ENCODE results near the gene SLC10A1.
A peak's percentile ranks its signal among the peaks of the same experiment; 100 is the strongest.
"Not testable (repeated sequence)": the region's sequence is repeated elsewhere in the genome, so short reads cannot be mapped to it uniquely, and the experiment has no call there.

Gene SLC10A1

DNA sequence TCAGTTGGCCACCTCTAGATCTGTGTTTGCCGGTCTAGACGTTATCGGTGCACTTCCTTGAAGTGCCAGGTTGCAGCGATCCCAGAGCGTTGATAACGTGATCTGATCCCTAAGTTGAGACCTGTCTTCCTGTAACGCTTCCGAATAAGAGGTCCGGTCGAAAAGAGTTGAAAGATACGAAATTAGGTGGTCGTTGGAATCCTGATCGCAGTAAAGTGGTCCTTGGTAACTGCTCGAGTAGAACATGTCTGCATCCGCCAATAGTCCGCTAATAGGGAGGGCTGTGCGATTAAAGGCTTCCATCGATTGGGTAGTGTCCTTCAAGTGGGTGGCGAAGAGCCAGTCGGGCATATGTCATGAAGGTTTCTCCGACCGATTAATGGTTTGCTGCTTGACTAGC is 27.4 kb downstream of the SLC10A1 start:
- DNase-seq (ENCODE audit: low spot score): no peak

DNA sequence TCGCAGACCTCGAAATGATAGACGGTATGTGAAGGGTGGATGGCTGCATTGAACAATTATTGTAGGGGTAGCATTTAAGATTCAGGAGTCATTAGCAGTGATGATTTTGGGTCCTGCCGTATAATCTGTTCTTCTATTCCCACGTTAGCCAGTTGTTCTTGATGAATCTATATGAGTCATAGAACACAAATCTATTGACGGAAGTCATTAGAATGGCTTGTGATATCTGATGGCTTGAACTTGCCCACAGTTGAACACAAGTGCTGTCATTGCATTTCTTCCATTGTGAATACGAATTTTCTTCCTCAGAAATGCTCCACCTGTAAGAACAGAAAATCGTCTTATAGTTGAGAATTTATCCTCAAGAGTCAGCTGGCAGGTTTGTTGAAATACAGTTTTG is 28.2 kb downstream of the SLC10A1 start:
- DNase-seq (ENCODE audit: low spot score): no peak

GRCh38 chr14:69767369-69767999 is 29.6 kb downstream of the SLC10A1 start:
- peak; percentile 85 for DNase-seq (ENCODE audit: low spot score)

GRCh38 chr14:69766984-69767368 is 30.1 kb downstream of the SLC10A1 start, which contains the start of gene SRSF5:
Gene SRSF5, plus strand, starts transcription at chr14:69767142. Its CDS starts 1,015 bp downstream, at chr14:69768157.
- peak; percentile 91 for DNase-seq (ENCODE audit: low spot score)

DNA sequence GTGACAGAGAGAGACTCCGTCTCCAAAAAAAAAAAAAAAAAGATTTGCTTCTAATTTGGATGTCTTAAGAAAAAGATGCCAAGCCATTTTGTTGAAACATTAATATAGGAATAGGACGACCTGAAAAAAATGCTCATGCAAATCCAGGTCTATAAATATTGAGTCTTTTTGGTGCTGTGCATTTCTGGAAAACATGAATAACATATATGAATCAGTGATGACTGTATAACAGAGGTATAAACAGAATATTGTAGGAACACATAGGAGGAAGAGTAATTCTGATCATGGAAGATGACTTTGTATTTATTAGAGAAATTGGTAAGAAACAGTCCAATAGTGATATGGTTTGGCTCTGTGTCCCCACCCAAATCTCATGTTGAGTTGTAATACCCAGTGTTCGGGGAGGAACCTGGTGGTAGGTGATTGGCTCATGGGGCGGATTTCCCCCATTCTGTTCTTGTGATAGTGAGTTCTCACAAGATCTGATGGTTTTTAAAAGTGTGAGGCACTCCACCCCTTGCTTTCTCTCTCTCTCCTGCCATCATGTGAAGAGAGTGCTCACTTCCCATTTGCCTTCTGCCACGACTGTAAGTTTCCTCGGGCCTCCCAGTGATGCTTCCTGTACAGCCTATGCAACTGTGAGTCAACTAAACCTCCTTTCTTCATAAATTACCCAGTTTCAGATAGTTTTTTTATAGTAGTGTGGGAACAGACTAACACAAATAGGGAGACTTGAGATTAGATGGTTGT is 33.1 kb downstream of the SLC10A1 start:
- DNase-seq (ENCODE audit: low spot score): no peak

GRCh38 chr14:69760810-69761209 is 36.2 kb downstream of the SLC10A1 start:
- DNase-seq (ENCODE audit: low spot score): no peak

- no peak for DNase-seq (ENCODE audit: low spot score)
Observed at GRCh38 chr14:69756298-69756697, 40.7 kb downstream of the SLC10A1 start.

GRCh38 chr14:69755784-69756183 is 41.3 kb downstream of the SLC10A1 start:
- DNase-seq (ENCODE audit: low spot score): no peak

DNA sequence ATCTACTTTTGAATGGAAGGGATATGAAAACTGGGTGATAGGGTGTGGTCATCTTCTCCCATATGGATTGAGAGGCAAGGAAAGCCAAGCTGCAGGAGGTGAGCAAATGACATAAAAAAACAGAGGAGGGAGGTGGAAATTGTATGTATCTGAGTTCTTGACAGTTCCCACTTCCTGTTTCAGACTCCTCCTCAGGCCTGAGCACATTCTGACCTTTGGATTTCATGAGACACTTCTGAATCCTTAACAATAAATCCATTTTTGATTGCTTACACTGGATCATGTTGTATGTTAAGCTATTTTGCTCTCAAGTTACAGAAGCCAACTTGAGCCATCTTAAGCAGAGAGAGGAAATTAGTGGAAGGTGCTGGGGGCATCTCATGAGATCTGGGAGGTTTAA is 41.7 kb downstream of the SLC10A1 start:
- DNase-seq (ENCODE audit: low spot score): no peak

GRCh38 chr14:69754487-69754886 is 42.6 kb downstream of the SLC10A1 start:
- no peak for DNase-seq (ENCODE audit: low spot score)

- DNase-seq (ENCODE audit: low spot score): no peak
Observed at GRCh38 chr14:69753860-69754259, 43.2 kb downstream of the SLC10A1 start.

DNA sequence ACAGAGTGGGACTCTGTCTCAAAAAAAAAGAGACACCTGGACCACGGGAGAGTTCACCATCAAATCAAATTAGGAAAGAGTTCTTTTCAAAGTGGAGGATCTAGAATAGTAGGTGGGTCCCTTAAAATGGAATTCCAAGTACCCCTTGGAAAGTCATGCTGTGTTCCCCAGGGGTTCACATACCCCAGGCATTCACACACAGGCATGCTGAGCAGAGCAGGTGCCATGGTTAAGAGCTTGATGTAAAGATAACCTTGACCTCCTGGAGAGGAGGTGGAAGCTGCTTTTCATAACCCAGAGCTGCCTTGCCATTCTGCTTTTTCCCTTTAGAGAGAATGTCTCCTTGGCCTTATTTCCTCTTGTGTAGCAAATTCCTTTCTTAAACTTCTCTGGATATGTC is 44.3 kb downstream of the SLC10A1 start:
- DNase-seq (ENCODE audit: low spot score): no peak

- no peak for DNase-seq (ENCODE audit: low spot score)
Observed at GRCh38 chr14:69750495-69750894, 46.5 kb downstream of the SLC10A1 start.

DNA sequence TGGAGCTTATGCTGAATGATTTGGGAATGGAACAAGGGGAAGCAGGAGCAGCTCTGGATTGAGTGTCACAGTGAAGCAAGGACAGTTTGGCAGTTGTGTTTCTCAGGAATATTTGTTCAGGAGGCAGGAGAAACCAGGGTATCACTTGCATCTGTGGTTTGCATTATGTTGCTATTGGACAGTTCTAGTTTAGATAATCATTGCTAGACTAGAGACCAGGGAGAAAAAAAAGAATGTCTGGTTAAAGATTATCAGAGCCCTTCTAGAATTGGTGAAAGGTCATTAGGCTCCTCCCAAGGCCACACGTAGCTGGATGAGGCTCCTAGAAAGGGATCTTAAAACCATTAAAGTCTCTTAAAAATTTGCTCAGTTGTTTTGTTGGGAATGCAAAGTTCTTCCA is 47.1 kb downstream of the SLC10A1 start:
- DNase-seq (ENCODE audit: low spot score): no peak

GRCh38 chr14:69741055-69741454 is 56.0 kb downstream of the SLC10A1 start:
- DNase-seq (ENCODE audit: low spot score): no peak

DNA sequence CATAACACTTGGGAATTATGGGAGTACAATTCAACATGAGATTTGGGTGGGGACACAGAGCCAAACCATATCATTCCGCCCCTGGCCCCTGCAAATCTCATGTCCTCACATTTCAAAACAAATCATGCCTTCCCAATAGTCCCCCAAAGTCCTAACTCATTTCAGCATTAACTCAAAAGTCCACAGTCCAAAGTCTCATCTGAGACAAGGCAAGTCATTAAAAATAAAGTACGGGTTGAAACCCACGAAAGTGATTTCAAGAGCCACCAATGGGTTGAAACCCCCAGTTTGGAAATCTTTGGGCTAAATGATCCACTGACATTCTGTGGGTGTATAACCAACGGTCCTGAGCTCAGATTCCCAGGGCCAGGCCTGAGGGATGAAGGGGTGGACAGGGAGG is 60.6 kb downstream of the SLC10A1 start:
- DNase-seq (ENCODE audit: low spot score): not testable (repeated sequence)

- DNase-seq (ENCODE audit: low spot score): not testable (repeated sequence)
Observed at GRCh38 chr14:69731919-69732598, 65.0 kb downstream of the SLC10A1 start.

DNA sequence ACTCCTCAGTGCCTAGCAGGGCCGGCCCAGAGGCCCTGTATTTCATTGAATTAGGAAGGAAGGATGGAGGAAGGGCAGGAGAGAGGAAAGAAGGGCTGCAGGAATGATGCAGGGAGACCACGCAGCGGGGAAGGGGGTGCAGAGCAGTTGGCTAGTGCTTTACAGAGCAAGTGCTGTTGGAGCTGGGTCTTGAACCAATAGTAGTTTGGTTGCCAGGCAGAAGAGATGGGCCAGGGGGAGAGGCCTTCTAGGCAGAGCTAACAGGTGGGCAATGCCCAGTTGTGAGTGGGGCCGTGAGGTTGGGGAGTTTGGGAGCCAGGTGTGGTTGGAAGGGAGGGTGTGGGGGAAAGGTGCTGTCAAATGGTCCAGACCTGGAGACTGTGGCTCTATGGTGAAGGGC is 69.2 kb downstream of the SLC10A1 start:
- DNase-seq (ENCODE audit: low spot score): no peak

DNA sequence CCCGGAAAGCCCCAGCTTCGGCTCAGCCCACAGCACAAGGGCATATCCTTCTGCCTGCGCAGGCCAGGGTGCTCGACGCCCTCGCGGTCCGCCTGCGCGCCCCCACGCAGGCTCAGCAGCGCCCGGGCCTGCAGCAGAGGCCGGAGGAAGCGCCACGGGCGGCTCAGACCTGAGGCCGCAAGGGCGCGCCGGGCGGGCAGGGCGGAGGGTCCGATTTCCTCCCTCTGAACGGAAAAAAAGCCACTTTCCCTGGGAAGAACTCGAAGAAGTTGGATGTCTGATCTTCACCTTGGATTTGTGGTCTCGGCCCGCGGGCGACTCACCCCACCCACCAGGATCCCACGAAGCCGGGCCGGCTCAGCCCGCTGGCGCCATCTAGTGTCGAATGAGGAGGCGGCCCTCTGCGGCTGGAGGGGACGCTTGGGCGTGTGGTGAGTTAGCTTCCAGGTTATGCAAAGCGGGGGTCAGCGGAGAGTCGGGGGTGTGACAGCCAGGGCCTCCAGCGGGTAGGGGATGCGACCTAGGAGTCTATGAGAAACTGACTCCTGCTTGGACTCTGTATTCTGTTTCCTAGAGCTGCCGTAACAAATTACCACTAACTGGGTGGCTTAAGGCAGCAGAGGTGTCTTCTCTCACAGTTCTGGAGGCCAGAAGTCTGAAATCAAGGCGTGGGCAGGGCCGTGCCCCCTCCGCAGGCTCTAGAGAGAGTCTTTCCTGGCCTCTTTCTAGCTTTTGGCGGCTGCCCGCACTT is 70.1 kb downstream of the SLC10A1 start:
- peak; percentile 61 for DNase-seq (ENCODE audit: low spot score)

All from NAMALWA (cell line).